ENCODE results near the gene FOXN3. TPM values are rescaled to one million over a fixed set of nuclear protein-coding genes. Genes with fewer than 3 reads are reported as not detected.
A peak's percentile ranks its signal among the peaks of the same experiment; 100 is the strongest.

FOXN3 gene
- total RNA-seq, 1 donor from 2014 or later: 127 TPM

DNA sequence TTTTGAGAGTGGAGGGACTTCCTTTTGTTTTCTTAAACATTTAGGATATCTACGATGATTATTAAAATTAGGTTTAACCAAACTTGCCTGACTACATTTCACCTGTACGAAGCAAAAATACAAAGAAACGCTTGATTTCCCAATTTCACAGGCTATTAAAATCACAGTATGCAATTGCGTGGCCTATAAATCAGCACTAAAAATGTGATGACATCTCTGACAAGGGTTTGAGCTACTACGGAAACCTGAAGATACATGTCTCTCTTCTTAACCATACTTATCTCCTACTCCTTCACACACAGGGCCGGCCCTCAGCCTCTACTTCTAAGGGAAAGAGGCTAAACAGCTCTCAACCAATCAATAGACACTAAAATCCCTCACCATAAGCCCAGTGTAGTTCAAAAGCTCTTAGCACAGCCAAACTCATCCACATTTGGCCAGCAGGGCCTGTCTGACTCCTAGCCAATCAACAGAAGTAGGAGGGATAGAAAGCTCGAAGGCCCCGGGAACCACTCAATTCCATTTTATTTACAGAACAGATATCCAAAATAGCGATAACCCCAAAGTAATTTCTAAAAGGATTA lies 137.3 kb downstream of the FOXN3 start:
- ATAC-seq (no peak), DNase-seq (ENCODE audit: missing footprints) (no peak)
- intact Hi-C loops (cut with DNase I): no loop called here

DNA sequence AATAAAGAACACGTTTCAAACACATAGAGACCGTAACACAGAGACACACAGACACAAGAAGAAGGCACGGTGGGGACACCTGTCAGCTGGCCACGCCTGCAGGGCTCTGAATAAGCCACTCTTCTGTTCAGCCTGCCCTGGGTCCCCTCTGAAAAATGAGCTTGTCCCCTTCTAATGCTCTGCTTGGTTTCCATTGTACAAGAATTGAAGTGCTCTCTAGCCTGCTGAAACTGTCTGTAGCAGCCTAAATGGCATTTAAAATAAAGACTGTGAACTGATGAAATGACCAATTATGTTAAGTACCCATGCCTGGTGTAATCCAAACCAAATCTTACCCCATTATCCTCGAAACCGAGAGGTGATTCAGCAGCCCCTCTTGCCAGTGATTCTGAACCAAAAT lies 139.8 kb downstream of the FOXN3 start:
- DNase-seq (ENCODE audit: missing footprints) (no peak), ATAC-seq (no peak)
- intact Hi-C loops (cut with DNase I): no loop called here

DNA sequence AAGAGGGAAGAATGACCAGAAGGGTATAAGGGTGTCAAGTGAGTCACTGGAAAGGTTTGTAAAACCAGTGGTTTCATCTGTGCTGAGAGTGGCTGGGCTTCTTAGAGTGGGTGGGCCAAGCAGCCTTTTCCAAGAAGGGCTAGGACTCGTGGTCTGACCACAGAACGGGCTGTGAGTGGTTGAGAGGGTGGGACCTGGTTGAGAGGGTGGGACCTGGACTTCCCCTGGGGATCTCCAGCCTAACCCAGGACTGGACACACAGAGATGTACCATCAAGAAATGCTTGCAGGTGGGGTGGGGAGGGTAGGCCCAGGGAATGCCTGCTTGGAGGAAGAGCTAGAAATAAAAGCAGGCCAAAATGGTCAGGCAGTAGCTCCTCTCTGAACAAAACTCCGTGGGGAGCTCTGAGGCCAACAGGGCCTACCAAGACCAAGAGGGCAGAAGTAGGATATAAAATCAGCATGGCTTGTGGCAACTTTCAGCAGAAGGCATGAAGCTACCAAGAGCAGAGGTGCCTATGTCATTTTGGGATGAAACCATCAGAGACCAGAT lies 140.5 kb downstream of the FOXN3 start:
- ATAC-seq (no peak), DNase-seq (ENCODE audit: missing footprints) (no peak)
- intact Hi-C loops (cut with DNase I): no loop called here

DNA sequence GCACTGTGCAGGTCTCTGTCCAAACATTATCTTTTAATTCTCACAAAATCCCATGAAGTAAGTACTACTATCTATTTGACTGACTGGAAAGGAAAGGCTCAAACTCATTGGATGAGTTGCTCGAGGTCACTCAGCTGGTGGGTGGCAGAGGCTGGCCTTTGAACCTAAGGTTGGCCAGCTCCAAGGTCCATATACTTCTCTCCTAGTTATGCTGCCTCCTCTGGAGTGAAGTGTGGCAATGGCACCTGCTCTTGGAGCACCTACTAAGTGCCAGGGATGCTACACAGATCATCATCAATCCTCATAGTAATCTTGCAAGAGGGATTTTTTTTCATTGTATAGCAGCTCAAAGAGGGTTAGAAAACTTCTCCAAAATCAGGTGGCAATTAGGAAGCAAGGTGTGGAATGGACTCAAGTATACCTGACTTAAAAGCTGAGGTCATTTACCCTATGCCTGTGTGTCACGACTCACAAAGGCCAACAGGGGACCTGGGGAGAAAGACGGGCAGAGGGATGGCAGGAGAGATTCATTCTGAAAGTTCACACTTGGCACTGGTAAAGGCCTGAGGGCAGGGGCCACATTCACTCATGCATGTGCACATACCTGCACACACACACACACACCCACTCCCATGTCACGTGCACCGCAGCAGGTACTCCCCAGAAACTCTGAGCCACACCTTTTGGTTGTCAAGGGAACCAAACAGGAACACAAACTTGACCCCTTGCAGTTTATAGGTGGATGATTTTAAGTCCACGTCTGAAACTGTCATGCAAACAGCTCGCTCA lies 146.4 kb downstream of the FOXN3 start:
- intact Hi-C loops (cut with DNase I): no loop called here
- DNase-seq (ENCODE audit: missing footprints) (no peak), ATAC-seq (no peak)

DNA sequence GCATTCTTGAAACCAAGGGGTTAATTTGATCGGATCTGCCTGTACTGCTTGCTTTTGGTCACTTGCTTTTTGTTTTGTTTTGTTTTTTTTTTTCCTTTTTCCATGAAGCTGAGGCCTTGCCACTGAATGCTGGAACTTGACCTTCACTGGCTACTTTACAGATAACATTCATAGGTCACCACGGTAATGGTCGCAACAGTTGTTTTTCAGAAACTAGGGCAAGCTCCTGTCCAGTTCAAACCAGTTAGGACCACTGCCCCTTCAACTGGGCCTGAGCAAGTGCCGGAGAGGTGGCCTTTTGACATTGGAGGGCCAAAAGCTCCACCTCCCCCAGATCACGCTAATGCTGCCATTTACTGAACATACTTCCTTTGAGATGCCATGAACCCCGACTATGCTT lies 147.6 kb downstream of the FOXN3 start:
- DNase-seq (ENCODE audit: missing footprints) (no peak), ATAC-seq (no peak)
- intact Hi-C loops (cut with DNase I): no loop called here

DNA sequence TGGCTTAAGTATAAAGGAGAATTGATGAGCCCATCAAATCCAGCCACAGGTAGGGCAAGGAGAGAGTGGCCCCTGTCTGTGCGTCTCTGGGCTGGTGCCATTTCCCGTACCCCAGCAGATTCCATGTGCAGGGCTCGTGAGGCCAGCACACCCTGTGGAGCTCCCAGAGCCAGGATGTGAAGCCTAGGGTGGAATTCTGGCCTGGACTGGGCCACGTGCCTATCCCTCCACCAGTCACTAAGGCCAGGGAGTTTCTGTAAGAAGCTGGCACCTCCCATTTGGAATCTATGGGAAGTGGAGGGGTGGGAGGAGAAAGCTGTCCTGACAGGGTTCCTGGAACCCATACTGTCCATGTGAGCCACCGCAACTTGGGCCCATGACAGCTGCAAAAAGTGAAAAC lies 148.5 kb downstream of the FOXN3 start:
- ATAC-seq (peak; percentile 58), DNase-seq (ENCODE audit: missing footprints) (no peak)
- intact Hi-C loops (cut with DNase I): no loop called here

DNA sequence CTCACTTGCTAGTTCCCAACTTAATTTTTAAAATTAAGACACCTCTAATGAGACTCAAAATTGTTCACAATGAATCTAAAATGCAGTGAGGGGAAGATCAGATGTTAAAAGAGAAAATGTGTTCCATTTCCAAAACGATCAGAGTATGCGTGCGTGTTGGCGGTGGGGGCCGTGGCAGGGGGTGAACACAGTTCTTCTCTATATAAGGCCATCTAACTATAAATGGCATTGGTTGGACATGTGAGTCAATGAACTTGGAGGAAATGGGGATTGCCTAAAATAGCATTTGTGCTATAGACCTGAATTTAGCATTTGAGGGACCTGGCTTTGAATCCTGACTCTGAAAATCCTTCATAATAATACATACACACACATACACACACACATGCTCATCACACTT lies 149.4 kb downstream of the FOXN3 start:
- intact Hi-C loops (cut with DNase I): no loop called here
- DNase-seq (ENCODE audit: missing footprints): no peak
- no peak for ATAC-seq

DNA sequence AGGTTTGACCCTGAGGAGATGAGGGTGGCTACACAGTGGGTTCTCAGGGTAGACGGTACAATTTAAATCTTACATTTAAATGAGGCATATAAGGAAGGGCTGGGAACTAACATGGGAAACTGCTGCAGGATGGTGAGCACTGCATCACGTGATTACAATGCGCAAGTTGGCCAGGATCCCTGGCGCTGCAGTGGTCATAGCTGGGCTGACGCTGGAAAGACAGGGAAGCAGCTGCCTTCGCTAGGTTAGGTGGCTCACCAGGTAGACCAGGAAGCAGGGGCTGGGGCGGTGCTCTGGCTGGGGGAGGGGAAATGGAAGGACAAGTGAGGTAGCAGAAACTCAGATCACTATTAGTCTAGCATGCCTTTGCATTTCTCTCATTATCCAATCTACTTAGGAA lies 149.9 kb downstream of the FOXN3 start:
- intact Hi-C loops (cut with DNase I): no loop called here
- ATAC-seq (no peak), DNase-seq (ENCODE audit: missing footprints) (no peak)

DNA sequence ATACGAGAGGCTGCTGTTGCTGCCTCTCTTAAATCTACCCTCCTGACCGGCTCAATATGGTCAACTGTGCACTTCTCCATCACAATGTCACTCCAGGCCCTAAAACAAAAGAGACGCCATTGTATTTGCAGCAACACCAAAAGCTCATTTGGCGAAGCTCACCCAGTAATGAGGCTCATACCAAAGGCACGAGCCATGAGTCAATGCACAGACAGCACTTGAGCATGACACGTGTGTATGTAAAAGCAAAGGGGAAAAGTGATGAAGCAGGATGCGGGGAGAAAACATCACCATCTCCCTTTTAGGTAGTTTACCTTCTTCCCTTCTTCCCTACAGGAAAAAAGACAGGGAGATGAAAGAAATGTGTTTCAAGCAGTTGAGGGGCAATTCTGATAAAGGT lies 150.3 kb downstream of the FOXN3 start:
- no peak for ATAC-seq
- DNase-seq (ENCODE audit: missing footprints): no peak
- intact Hi-C loops (cut with DNase I): no loop called here

DNA sequence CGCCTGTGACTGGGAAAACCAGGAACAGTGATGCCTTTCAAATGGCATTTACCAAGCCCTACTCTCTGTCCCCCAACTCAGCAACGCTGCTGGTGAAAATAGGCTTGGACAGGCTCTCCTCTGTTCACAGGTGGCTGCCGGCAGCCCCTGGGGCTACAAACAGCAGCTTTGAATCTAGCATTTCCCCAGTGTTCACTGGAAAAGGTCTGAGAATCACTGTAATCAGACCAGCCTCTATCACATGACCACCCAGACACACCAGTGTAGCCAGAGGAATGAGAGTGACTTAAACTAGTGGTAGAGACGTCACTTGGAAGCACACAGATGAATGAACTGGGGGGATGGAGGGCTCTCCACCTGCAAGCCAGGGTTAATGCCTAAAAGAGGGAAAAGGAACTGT lies 151.8 kb downstream of the FOXN3 start:
- intact Hi-C loops (cut with DNase I): no loop called here
- no peak for DNase-seq (ENCODE audit: missing footprints)
- no peak for ATAC-seq

DNA sequence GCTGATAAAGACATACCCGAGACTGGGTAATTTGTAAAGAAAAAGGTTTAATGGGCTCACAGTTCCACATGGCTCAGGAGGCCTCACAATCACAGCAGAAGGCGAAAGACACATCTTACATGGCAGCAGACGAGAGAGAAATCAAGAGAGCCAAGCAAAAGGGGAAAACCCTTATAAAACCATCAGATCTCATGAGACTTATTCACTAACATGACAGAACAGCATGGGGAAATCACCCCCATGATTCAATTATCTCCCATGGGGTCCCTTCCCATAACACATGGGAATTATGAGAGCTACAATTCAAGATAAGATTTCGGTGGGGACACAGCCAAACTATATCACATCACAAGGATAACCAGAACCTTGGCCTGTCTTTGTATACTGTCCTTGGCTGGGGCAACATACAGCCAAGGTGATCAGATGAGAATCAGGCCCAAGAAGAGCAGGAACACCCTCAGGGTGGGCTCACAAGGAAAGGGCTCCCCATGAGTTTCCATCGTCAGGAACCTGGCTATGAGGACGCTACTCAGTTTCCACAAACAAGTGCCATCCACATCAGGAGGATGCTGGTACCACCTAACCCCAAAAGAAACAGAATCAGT lies 152.7 kb downstream of the FOXN3 start:
- intact Hi-C loops (cut with DNase I): no loop called here
- ATAC-seq (no peak), DNase-seq (ENCODE audit: missing footprints) (no peak)

DNA sequence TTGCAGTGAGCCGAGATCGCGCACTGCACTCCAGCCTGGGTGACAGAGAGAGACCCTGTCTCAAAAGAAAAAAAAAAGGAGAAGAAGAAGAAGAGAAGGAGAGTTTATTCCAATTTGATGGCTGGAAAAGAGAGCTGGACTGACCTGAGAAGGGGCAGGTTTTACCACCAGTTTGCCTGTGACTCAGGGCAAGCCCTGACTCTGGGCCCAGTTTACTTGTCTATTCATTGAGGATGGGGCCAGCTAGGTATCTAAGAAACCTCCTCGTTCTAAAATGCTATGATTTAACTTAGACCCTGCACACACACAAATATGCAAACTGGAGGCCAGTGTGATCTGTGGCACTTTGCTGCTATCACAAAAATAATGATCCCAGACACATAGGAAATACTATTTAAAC lies 155.0 kb downstream of the FOXN3 start:
- intact Hi-C loops (cut with DNase I): no loop called here
- DNase-seq (ENCODE audit: missing footprints): no peak
- no peak for ATAC-seq

DNA sequence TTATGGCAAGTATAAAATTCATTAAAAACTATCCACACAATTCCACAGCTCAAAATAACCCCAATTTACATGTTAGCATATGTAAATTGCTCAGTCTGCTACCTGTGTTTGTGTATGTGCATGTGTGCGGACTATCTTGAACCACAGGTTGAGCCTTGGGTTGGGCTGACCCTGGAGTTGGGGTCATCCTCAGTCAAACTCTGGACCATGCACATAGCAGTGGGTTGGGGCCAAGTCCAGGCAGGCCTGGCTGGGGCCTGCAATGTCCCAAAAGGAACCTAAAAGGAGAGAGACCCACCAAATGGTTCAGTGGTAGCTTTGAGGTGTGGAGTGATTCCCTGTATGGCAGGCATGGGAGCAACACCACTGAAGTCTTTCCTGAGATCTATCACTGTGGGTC lies 156.1 kb downstream of the FOXN3 start:
- no peak for DNase-seq (ENCODE audit: missing footprints)
- no peak for ATAC-seq
- intact Hi-C loops (cut with DNase I): no loop called here

DNA sequence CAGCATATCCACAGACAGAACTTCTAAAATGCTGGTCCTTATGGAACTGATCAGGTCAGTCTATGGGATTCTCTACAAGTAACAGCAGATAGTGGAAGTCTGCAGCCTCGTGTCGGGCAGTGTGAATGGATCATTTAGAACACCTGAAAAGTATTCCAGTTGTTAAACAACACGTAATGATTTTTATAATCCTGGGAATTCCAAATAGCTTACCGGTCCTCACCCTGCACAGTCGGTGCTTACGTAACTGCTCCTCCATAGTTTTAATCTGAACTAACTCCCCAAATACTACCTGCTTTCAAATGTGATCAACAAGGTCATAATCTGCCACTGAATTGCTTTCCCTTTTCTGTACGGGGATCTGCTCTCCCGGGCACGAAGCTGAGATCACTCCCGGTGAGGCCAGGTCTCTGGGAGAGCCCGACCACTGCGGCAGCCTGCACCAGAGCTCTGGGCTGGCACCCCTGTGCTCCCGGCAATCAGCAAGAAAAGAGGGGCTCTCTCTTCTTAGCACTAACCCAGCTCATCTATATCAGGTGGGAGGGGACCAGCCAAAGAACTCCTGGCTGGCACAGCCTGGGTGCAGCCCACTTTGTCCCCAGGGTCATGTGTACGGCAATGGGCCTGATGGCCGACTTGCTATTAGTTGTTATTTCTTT lies 157.0 kb downstream of the FOXN3 start:
- DNase-seq (ENCODE audit: missing footprints) (no peak), ATAC-seq (no peak)
- intact Hi-C loops (cut with DNase I): no loop called here

DNA sequence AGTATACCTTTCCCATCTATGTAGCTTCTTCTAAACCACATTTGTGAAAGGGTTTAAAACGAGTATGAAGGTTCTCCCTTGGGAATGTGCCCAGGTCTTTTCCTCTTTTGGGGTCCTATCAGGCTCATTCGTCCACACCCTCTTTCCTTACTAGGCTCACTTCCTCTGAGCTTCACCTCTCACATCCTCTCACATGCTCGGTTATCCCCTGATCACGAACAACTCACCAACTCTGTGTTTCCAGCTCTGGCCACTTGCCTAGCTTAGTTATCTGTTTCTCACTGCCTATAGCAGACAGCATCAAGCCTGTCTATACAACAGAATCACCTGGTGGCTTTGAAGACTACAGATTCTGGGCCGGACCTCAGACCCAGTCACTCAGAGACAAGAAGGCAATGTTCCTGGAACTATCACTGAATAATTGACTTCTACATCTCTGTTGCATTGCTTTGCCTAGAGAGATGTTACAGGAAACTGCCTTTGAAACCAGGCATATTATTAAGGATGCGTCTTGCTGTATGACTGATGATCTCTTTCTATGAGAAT lies 158.2 kb downstream of the FOXN3 start:
- ATAC-seq: no peak
- no peak for DNase-seq (ENCODE audit: missing footprints)
- intact Hi-C loops (cut with DNase I): no loop called here

DNA sequence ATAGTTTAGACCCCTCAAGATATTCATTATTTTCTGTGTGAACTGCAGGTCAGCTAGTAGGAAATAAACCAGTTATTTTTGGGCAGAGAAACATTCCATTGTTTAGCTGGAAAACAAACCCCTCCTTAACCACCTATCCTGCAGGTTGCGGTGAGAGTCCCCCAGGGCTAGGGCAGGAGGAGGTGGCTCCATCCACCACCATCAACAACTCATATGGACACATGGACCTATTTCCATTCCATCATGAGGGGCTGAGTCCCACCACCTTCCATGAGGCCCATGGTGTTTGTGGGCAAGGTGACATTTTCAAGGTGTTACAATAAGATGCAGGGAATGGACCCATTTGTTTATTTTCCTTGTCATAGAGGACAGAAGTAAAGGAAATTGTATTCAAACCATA lies 160.1 kb downstream of the FOXN3 start:
- no peak for ATAC-seq

DNA sequence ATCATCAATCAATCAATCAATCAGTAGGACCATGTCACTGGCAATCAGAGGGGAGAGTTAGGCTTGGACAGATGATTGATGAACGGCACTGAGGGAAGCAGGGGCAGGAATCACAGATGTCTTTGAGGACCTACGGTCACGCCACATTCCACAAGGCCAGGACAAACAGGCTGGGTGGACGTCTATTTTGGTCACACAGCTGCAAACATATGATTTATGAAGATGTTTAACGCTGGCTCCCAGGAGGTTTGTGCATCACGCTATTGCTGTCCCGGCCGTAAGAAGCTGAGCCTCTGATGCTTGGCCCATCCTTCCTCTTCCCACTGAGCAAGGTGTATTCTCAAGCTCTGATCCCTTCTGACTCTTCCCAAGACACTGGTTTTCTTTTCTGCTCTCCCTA lies 160.8 kb downstream of the FOXN3 start:
- ATAC-seq (no peak), DNase-seq (ENCODE audit: missing footprints) (no peak)
- intact Hi-C loops (cut with DNase I): no loop called here

More for the DNA sequence above, 160.1 kb downstream of the FOXN3 start:
- no peak for DNase-seq (ENCODE audit: missing footprints)
- intact Hi-C loops (cut with DNase I): no loop called here

DNA sequence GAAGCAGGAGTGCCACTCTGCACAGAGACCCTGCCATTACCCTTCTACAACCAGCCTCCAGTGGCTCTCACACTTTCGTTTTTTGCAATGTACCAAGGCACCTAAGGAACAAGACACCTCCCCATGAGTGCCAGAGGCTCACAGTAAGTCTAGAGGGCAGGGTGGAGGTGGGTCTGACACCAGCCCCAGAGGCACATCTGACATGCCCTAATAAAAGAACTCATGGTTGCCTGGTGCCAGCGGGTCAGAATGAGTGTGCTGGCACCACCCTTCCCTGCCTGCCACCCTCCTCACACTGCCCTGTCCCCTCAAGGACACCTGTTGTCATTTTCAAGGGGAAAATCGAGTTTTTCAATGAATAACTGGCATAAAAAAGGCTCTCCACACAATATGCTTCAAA lies 161.2 kb downstream of the FOXN3 start:
- intact Hi-C loops (cut with DNase I): no loop called here
- ATAC-seq (peak; percentile 51), DNase-seq (ENCODE audit: missing footprints) (no peak)

DNA sequence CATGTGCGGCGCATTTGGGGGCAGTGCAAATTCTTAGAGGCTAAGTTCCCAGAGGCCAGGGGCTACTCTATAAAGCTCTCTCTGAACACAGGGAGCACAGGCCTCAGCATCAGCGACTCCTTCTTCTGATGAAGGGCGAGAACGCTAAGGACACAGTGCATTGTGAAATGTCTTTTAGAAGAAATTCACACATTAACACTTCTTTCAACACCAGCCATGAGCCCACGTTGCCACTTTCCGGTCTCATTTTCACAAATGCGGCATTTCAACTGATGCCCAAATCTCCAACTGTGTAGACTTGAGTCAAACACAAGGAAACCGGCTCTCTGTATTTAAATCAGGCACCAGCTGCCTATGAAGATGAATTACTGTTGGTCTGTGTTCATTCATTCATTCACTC lies 162.0 kb downstream of the FOXN3 start:
- no peak for ATAC-seq
- DNase-seq (ENCODE audit: missing footprints): no peak
- intact Hi-C loops (cut with DNase I): no loop called here
